Neural cell (in vitro differentiated cells): Measurements from ENCODE around the gene ZBED4. TPM values are rescaled to one million over a fixed set of nuclear protein-coding genes. Genes with fewer than 3 reads are reported as not detected.

Source experiments
- H2AFZ ChIP-seq: fragments of 200-600, 300-800 bp; sonication (generic), shearing (Covaris generic); 2 replicates; pipeline ENCODE4 v1.6.0; 2014; ENCODE audit warnings: low read depth, mild to moderate bottlenecking, antibody characterized with exemption, low read length, moderate library complexity
- H3F3A ChIP-seq: fragments of 200-600 bp; shearing (Covaris generic); 2 replicates; pipeline ENCODE4 v1.6.1; 2016; ENCODE audit warnings: mild to moderate bottlenecking, moderate library complexity, mixed read lengths, antibody characterized with exemption, low read length; ENCODE audit not compliant: insufficient read depth, poor library complexity, severe bottlenecking
- H3K27ac ChIP-seq: fragments of 200-600, 300-800 bp; sonication (generic), shearing (Covaris generic); 2 replicates; pipeline ENCODE4 v1.5.1; 2014; ENCODE audit warnings: mild to moderate bottlenecking, low read length, moderate library complexity
- H3K27me3 ChIP-seq: fragments of 300-800, 200-600 bp; sonication (generic), shearing (Covaris generic); 2 replicates; pipeline ENCODE4 v1.6.0; 2014; ENCODE audit warnings: mild to moderate bottlenecking, low read depth, low read length, moderate library complexity; ENCODE audit not compliant: insufficient read depth
- H3K36me3 ChIP-seq: fragments of 300-800, 200-600 bp; sonication (generic), shearing (Covaris generic); 2 replicates; pipeline ENCODE4 v1.5.1; 2014; ENCODE audit warnings: mild to moderate bottlenecking, antibody characterized with exemption, low read length, moderate library complexity; ENCODE audit not compliant: insufficient read depth
- H3K4me2 ChIP-seq: fragments of 300-800, 200-600 bp; sonication (generic), shearing (Covaris generic); 2 replicates; pipeline ENCODE4 v1.6.0; 2014; ENCODE audit warnings: mild to moderate bottlenecking, low read length
- H3K4me3 ChIP-seq: fragments of 300-800, 200-600 bp; sonication (generic), shearing (Covaris generic); 2 replicates; pipeline ENCODE4 v1.5.1; 2014; ENCODE audit warnings: mild to moderate bottlenecking, low read length, moderate library complexity
- H3K79me2 ChIP-seq: fragments of 200-600 bp; shearing (Covaris generic); replicated peaks from 2 replicates; pipeline ENCODE4 v1.6.0; 2014; ENCODE audit warnings: mild to moderate bottlenecking, low read length, moderate library complexity; ENCODE audit not compliant: insufficient read depth
- H3K9ac ChIP-seq: fragments of 300-800, 200-600 bp; sonication (generic), shearing (Covaris generic); 2 replicates; pipeline ENCODE4 v1.6.1; 2016; ENCODE audit warnings: mild to moderate bottlenecking, low read length, mixed read lengths
- H3K9me2 ChIP-seq: fragments of 200-600 bp; shearing (Covaris generic); 2 replicates; pipeline ENCODE4 v1.6.1; 2016; ENCODE audit warnings: mild to moderate bottlenecking, low read length, mixed read lengths; ENCODE audit not compliant: insufficient read depth
- H3K9me3 ChIP-seq: fragments of 200-600, 300-800 bp; sonication (generic), shearing (Covaris generic); 2 replicates; pipeline ENCODE4 v1.6.1; 2016; ENCODE audit warnings: mild to moderate bottlenecking, mixed run types, low read length, moderate library complexity, mixed read lengths
- H4K20me1 ChIP-seq: fragments of 200-600 bp; shearing (Covaris generic); 2 replicates; pipeline ENCODE4 v1.6.1; 2016; ENCODE audit warnings: mild to moderate bottlenecking, mixed run types; ENCODE audit not compliant: insufficient read depth
- EP300 ChIP-seq: fragments of 450-650 bp; conservative IDR thresholded peaks from 2 replicates; pipeline ENCODE4 v1.6.1; 2014; ENCODE audit warnings: antibody characterized with exemption, mild to moderate bottlenecking, moderate library complexity; ENCODE audit not compliant: poor library complexity, severe bottlenecking
- EZH2 ChIP-seq: fragments of 200-600, 300-800 bp; shearing (Covaris generic), sonication (generic); IDR thresholded peaks from 2 replicates; pipeline ENCODE4 v1.6.1; 2014; ENCODE audit warnings: antibody characterized with exemption, low read length, borderline replicate concordance, mild to moderate bottlenecking; ENCODE audit not compliant: insufficient read depth, poor library complexity, severe bottlenecking
- MXI1 ChIP-seq: fragments of 450-650 bp; conservative IDR thresholded peaks from 2 replicates; pipeline ENCODE4 v1.6.1; 2014; ENCODE audit warnings: antibody characterized with exemption, mild to moderate bottlenecking; ENCODE audit not compliant: poor library complexity, severe bottlenecking
- POLR2AphosphoS5 ChIP-seq: IDR thresholded peaks from 2 replicates; pipeline ENCODE4 v1.6.1; 2012
- RAD21 ChIP-seq: fragments of 450-650 bp; conservative IDR thresholded peaks from 2 replicates; pipeline ENCODE4 v1.6.1; 2014; ENCODE audit warnings: antibody characterized with exemption, mild to moderate bottlenecking, moderate library complexity
- REST ChIP-seq: IDR thresholded peaks from 2 replicates; pipeline ENCODE4 v1.6.1; 2012; ENCODE audit warnings: borderline replicate concordance
- SMC3 ChIP-seq: fragments of 450-650 bp; conservative IDR thresholded peaks from 2 replicates; pipeline ENCODE4 v1.6.1; 2014; ENCODE audit warnings: antibody characterized with exemption, mild to moderate bottlenecking, moderate library complexity; ENCODE audit not compliant: poor library complexity
- TAF1 ChIP-seq: IDR thresholded peaks from 2 replicates; pipeline ENCODE4 v1.6.1; 2012; ENCODE audit warnings: low read depth
- polyA plus RNA-seq: library from polyadenylated mRNA; depleted of rRNA; stranded (reverse); fragments of >200 nt; gene quantifications from 2 replicates; pipeline ENCODE4 v1.2.3, GENCODE V29; 2014
- TF ChIP-seq, protein P1 (sequence below): fragments of 450-650 bp; IDR thresholded peaks from 2 replicates; pipeline ENCODE4 v1.5.1; 2014; ENCODE audit warnings: antibody characterized with exemption, mild to moderate bottlenecking, moderate library complexity; ENCODE audit not compliant: poor library complexity, severe bottlenecking

The ZBED4 gene
- polyA plus RNA-seq, 1 donor from 2014 or later = 15.0 TPM

GRCh38 chr22:49885881-49886280 lies 32.2 kb downstream of the ZBED4 start:
- H2AFZ ChIP-seq = no peak overlapping the region
- H3K4me2 ChIP-seq = no peak overlapping the region
- no peak overlapping the region for H3K4me3 ChIP-seq
- no peaks in the 10 kb centered on the region for H3K27me3 ChIP-seq
- H3K27ac ChIP-seq = no peak overlapping the region
- H3F3A ChIP-seq = no peaks in the 10 kb centered on the region
- peaks cover 18% of the 10 kb centered on the region for H3K9me3 ChIP-seq
- no peak overlapping the region for H3K9ac ChIP-seq
- H4K20me1 ChIP-seq = no peaks in the 10 kb centered on the region
- H3K9me2 ChIP-seq = no peaks in the 10 kb centered on the region
- peaks cover 55% of the 10 kb centered on the region for H3K79me2 ChIP-seq
- TF ChIP-seq SMC3 (no peak), EZH2 (no peak), POLR2AphosphoS5 (no peak), RAD21 (no peak), EP300 (no peak), TAF1 (no peak)
- TF ChIP-seq, protein P1, sequence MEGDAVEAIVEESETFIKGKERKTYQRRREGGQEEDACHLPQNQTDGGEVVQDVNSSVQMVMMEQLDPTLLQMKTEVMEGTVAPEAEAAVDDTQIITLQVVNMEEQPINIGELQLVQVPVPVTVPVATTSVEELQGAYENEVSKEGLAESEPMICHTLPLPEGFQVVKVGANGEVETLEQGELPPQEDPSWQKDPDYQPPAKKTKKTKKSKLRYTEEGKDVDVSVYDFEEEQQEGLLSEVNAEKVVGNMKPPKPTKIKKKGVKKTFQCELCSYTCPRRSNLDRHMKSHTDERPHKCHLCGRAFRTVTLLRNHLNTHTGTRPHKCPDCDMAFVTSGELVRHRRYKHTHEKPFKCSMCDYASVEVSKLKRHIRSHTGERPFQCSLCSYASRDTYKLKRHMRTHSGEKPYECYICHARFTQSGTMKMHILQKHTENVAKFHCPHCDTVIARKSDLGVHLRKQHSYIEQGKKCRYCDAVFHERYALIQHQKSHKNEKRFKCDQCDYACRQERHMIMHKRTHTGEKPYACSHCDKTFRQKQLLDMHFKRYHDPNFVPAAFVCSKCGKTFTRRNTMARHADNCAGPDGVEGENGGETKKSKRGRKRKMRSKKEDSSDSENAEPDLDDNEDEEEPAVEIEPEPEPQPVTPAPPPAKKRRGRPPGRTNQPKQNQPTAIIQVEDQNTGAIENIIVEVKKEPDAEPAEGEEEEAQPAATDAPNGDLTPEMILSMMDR = no peak
- peaks cover 56% of the 10 kb centered on the region for H3K36me3 ChIP-seq

DNA sequence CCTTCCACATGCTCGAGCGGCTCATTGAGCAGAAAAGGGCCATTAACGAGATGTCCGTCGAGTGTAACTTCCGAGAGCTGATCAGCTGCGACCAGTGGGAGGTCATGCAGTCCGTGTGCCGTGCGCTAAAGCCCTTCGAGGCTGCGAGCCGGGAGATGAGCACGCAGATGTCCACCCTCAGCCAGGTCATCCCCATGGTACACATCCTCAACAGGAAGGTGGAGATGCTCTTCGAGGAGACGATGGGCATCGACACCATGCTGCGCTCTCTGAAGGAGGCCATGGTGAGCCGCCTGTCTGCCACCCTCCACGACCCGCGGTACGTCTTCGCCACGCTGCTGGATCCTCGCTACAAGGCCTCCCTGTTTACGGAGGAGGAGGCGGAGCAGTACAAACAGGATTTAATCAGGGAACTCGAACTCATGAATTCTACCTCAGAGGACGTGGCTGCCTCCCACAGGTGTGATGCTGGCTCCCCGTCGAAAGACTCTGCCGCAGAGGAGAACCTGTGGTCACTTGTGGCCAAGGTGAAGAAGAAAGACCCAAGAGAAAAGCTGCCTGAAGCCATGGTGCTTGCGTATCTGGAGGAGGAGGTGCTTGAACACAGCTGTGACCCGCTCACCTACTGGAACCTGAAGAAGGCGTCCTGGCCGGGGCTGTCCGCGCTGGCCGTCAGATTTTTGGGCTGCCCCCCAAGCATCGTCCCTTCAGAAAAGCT lies 32.9 kb downstream of the ZBED4 start:
- Histone ChIP-seq H3K79me2 (peaks cover 58% of the 10 kb centered on the region), H4K20me1 (no peaks in the 10 kb centered on the region), H3K9ac (no peak overlapping the region), H3F3A (no peaks in the 10 kb centered on the region), H3K9me2 (no peaks in the 10 kb centered on the region), H3K27me3 (no peaks in the 10 kb centered on the region), H3K27ac (no peak overlapping the region), H3K9me3 (peaks cover 18% of the 10 kb centered on the region), H2AFZ (no peak overlapping the region), H3K4me2 (no peak overlapping the region), H3K4me3 (no peak overlapping the region), H3K36me3 (peaks cover 56% of the 10 kb centered on the region)
- TF ChIP-seq SMC3 = no peak
- TF ChIP-seq, protein P1 = no peak
- no peak for TF ChIP-seq MXI1
- TF ChIP-seq EZH2 = no peak
- no peak for TF ChIP-seq EP300
- TF ChIP-seq REST = no peak
- TF ChIP-seq RAD21 = no peak
- no peak for TF ChIP-seq POLR2AphosphoS5
- no peak for TF ChIP-seq TAF1
